MM.1S (cell line): Measurements from ENCODE around the gene AUP1.
"Not testable (repeated sequence)": the region's sequence is repeated elsewhere in the genome, so short reads cannot be mapped to it uniquely, and the experiment has no call there.

Source experiments
- DNase-seq: peaks from one replicate; pipeline ENCODE4 v3.0.0-alpha.2; 2015
- H2AFZ ChIP-seq: fragments of 300-600 bp; sonication (generic); 2 replicates; pipeline ENCODE4 v1.6.0; 2016; ENCODE audit warnings: antibody characterized with exemption, low read length
- H3F3A ChIP-seq: fragments of 300-600 bp; sonication (generic); 2 replicates; pipeline ENCODE4 v1.6.1; 2016; ENCODE audit warnings: mild to moderate bottlenecking, antibody characterized with exemption, low read length, moderate library complexity, mixed read lengths; ENCODE audit not compliant: insufficient read depth
- H3K27ac ChIP-seq: fragments of 300-600 bp; sonication (generic); 2 replicates; pipeline ENCODE4 v1.5.1; 2016; ENCODE audit warnings: mild to moderate bottlenecking, low read length
- H3K27me3 ChIP-seq: fragments of 300-600 bp; sonication (generic); replicated peaks from 2 replicates; pipeline ENCODE4 v1.6.0; 2016; ENCODE audit warnings: low read length; ENCODE audit not compliant: insufficient read depth
- H3K36me3 ChIP-seq: fragments of 300-600 bp; sonication (generic); replicated peaks from 2 replicates; pipeline ENCODE4 v1.6.1; 2016; ENCODE audit warnings: mild to moderate bottlenecking, low read length, mixed read lengths; ENCODE audit not compliant: insufficient read depth
- H3K4me1 ChIP-seq: fragments of 300-600 bp; sonication (generic); 2 replicates; pipeline ENCODE4 v1.6.1; 2016; ENCODE audit warnings: low read length, mixed read lengths
- H3K4me2 ChIP-seq: fragments of 300-600 bp; sonication (generic); 2 replicates; pipeline ENCODE4 v1.6.0; 2016; ENCODE audit warnings: low read depth, low read length
- H3K4me3 ChIP-seq: fragments of 300-600 bp; sonication (generic); 2 replicates; pipeline ENCODE4 v1.5.1; 2016; ENCODE audit warnings: low read length, mixed read lengths
- H3K79me2 ChIP-seq: fragments of 300-600 bp; sonication (generic); 2 replicates; pipeline ENCODE4 v1.6.1; 2016; ENCODE audit warnings: mixed run types, low read length, mixed read lengths
- H3K9ac ChIP-seq: fragments of 300-600 bp; sonication (generic); 2 replicates; pipeline ENCODE4 v1.6.1; 2016; ENCODE audit warnings: low read length, mixed read lengths
- H3K9me2 ChIP-seq: fragments of 300-600 bp; sonication (generic); replicated peaks from 2 replicates; pipeline ENCODE4 v1.6.1; 2016; ENCODE audit warnings: mild to moderate bottlenecking, low read length, mixed read lengths; ENCODE audit not compliant: insufficient read depth
- H3K9me3 ChIP-seq: fragments of 300-600 bp; sonication (generic); replicated peaks from 2 replicates; pipeline ENCODE4 v1.6.1; 2016; ENCODE audit warnings: mild to moderate bottlenecking, low read length, mixed read lengths; ENCODE audit not compliant: insufficient read depth
- H4K20me1 ChIP-seq: fragments of 300-600 bp; sonication (generic); 2 replicates; pipeline ENCODE4 v1.6.1; 2016; ENCODE audit warnings: mild to moderate bottlenecking, low read length, moderate library complexity, mixed read lengths; ENCODE audit not compliant: insufficient read depth
- CTCF ChIP-seq: fragments of 300-600 bp; sonication (generic); IDR thresholded peaks from 2 replicates; pipeline ENCODE4 v1.5.1; 2016; ENCODE audit warnings: antibody characterized with exemption, low read length, mixed read lengths
- EZH2 ChIP-seq: fragments of 300-600 bp; sonication (generic); optimal IDR thresholded peaks from 2 replicates; pipeline ENCODE3; 2017; ENCODE audit warnings: low read depth, mild to moderate bottlenecking, antibody characterized with exemption, low read length, mixed read lengths
- EZH2phosphoT487 ChIP-seq: fragments of 300-600 bp; sonication (generic); IDR thresholded peaks from 2 replicates; pipeline ENCODE4 v1.6.1; 2018; ENCODE audit warnings: antibody characterized with exemption, low read length

AUP1 gene

GRCh38 chr2:74566076-74566753 is 36.7 kb upstream of the AUP1 start:
- Histone ChIP-seq H3K36me3 (no peaks in the 10 kb centered on the region), H3K27me3 (no peaks in the 10 kb centered on the region; the same call in 1 of the 2 replicates), H3K9me3 (no peaks in the 10 kb centered on the region), H2AFZ (no peak overlapping the region), H3K79me2 (no peaks in the 10 kb centered on the region), H4K20me1 (no peaks in the 10 kb centered on the region), H3K4me2 (no peak overlapping the region), H3F3A (no peaks in the 10 kb centered on the region), H3K27ac (no peak overlapping the region), H3K4me3 (no peak overlapping the region), H3K9me2 (no peaks in the 10 kb centered on the region), H3K4me1 (peaks cover 12% of the 10 kb centered on the region), H3K9ac (no peak overlapping the region)
- TF ChIP-seq EZH2phosphoT487 (no peak), CTCF (no peak), EZH2 (no peak)
- no peak for DNase-seq

GRCh38 chr2:74564222-74564621 is 34.7 kb upstream of the AUP1 start:
- TF ChIP-seq CTCF = no peak
- TF ChIP-seq EZH2phosphoT487 = no peak
- no peak for TF ChIP-seq EZH2
- Histone ChIP-seq H3K4me3 (no peak overlapping the region), H3K9me3 (no peaks in the 10 kb centered on the region), H3K79me2 (no peaks in the 10 kb centered on the region), H3F3A (no peaks in the 10 kb centered on the region), H3K9me2 (no peaks in the 10 kb centered on the region), H3K4me1 (peaks cover 12% of the 10 kb centered on the region), H2AFZ (no peak overlapping the region), H3K27ac (no peak overlapping the region), H3K27me3 (no peaks in the 10 kb centered on the region; the same call in 1 of the 2 replicates), H3K4me2 (no peak overlapping the region), H3K36me3 (no peaks in the 10 kb centered on the region), H3K9ac (no peak overlapping the region), H4K20me1 (no peaks in the 10 kb centered on the region)
- DNase-seq = no peak

GRCh38 chr2:74562126-74562775 is 32.7 kb upstream of the AUP1 start:
- Histone ChIP-seq H3K27ac (no peak overlapping the region), H3K9me3 (no peaks in the 10 kb centered on the region), H3K27me3 (no peaks in the 10 kb centered on the region; the same call in 1 of the 2 replicates), H3F3A (no peaks in the 10 kb centered on the region), H3K36me3 (no peaks in the 10 kb centered on the region), H3K9ac (no peak overlapping the region), H3K79me2 (no peaks in the 10 kb centered on the region), H3K4me3 (no peak overlapping the region), H3K4me1 (peaks cover 7% of the 10 kb centered on the region), H2AFZ (no peak overlapping the region), H3K9me2 (no peaks in the 10 kb centered on the region), H3K4me2 (no peak overlapping the region), H4K20me1 (no peaks in the 10 kb centered on the region)
- TF ChIP-seq EZH2phosphoT487 (no peak), EZH2 (no peak), CTCF (no peak)
- no peak for DNase-seq

- H4K20me1 ChIP-seq, H3K9me2 ChIP-seq, H3K79me2 ChIP-seq, H3K27ac ChIP-seq, H2AFZ ChIP-seq, H3K9me3 ChIP-seq, H3K4me1 ChIP-seq, H3F3A ChIP-seq, H3K4me3 ChIP-seq, H3K9ac ChIP-seq, H3K27me3 ChIP-seq, H3K36me3 ChIP-seq, DNase-seq, H3K4me2 ChIP-seq: not testable (repeated sequence)
Measured at GRCh38 chr2:74561022-74561421, 31.5 kb upstream of the AUP1 start.
